Astrocyte (in vitro differentiated cells and primary cell): Measurements from ENCODE around the gene AGTR1. TPM values are rescaled to one million over a fixed set of nuclear protein-coding genes. Genes with fewer than 3 reads are reported as not detected.
"Not testable (repeated sequence)": the region's sequence is repeated elsewhere in the genome, so short reads cannot be mapped to it uniquely, and the experiment has no call there.

ENCODE experiments used
- DNase-seq: peaks from one replicate; pipeline ENCODE4 v3.0.0-alpha.2; 2010; ENCODE audit warnings: low read depth
- FAIRE-seq: peaks from 2 replicates; lab custom pipeline; 2011; peaks lifted over from hg19 to GRCh38; lab: Jason Lieb, UNC
- H2AFZ ChIP-seq: 2 replicates; pipeline ENCODE4 v1.6.0; 2012; ENCODE audit warnings: low read depth, low read length, inconsistent platforms
- H3K27ac ChIP-seq: 2 replicates; pipeline ENCODE4 v1.5.1; 2011; ENCODE audit warnings: low read depth, low read length, inconsistent platforms
- H3K27me3 ChIP-seq: 2 replicates; pipeline ENCODE4 v1.6.0; 2011; ENCODE audit warnings: low read length, inconsistent platforms; ENCODE audit not compliant: insufficient read depth
- H3K36me3 ChIP-seq: 2 replicates; pipeline ENCODE4 v1.5.1; 2011; ENCODE audit warnings: low read length, inconsistent platforms; ENCODE audit not compliant: insufficient read depth
- H3K4me1 ChIP-seq: 2 replicates; pipeline ENCODE4 v1.5.1; 2011; ENCODE audit warnings: low read length, inconsistent platforms; ENCODE audit not compliant: insufficient read depth
- H3K4me2 ChIP-seq: 2 replicates; pipeline ENCODE4 v1.6.0; 2012; ENCODE audit warnings: low read length, inconsistent platforms
- H3K4me3 ChIP-seq: 2 replicates; pipeline ENCODE4 v1.5.1; 2011; ENCODE audit warnings: low read depth, mild to moderate bottlenecking, low read length, inconsistent platforms; ENCODE audit not compliant: insufficient read depth
- H3K79me2 ChIP-seq: 2 replicates; pipeline ENCODE4 v1.6.0; 2012; ENCODE audit warnings: mild to moderate bottlenecking, low read length, inconsistent platforms; ENCODE audit not compliant: insufficient read depth
- H3K9ac ChIP-seq: 2 replicates; pipeline ENCODE4 v1.6.0; 2012; ENCODE audit warnings: mild to moderate bottlenecking, low read length, inconsistent platforms
- H3K9me3 ChIP-seq: 2 replicates; pipeline ENCODE4 v1.5.1; 2012; ENCODE audit warnings: low read depth, mild to moderate bottlenecking, low read length, inconsistent platforms; ENCODE audit not compliant: insufficient read depth
- H4K20me1 ChIP-seq: 2 replicates; pipeline ENCODE4 v1.6.0; 2012; ENCODE audit warnings: low read length, inconsistent platforms; ENCODE audit not compliant: insufficient read depth
- H3K27ac Mint-ChIP-seq: one replicate; pipeline ENCODE4 v1.8.0; 2021; ENCODE audit warnings: mild to moderate bottlenecking, mixed read lengths; ENCODE audit not compliant: unreplicated experiment
- H3K27me3 Mint-ChIP-seq: one replicate; pipeline ENCODE4 v1.8.0; 2021; ENCODE audit warnings: low read depth, mixed read lengths; ENCODE audit not compliant: unreplicated experiment
- H3K36me3 Mint-ChIP-seq: one replicate; pipeline ENCODE4 v1.8.0; 2021; ENCODE audit warnings: low read depth, mixed read lengths; ENCODE audit not compliant: unreplicated experiment
- H3K4me1 Mint-ChIP-seq: one replicate; pipeline ENCODE4 v1.8.0; 2021; ENCODE audit warnings: low read depth, mixed read lengths; ENCODE audit not compliant: unreplicated experiment
- H3K4me3 Mint-ChIP-seq: one replicate; pipeline ENCODE4 v1.8.0; 2021; ENCODE audit warnings: mild to moderate bottlenecking, moderate library complexity, mixed read lengths; ENCODE audit not compliant: unreplicated experiment
- H3K9me3 Mint-ChIP-seq: one replicate; pipeline ENCODE4 v1.8.0; 2021; ENCODE audit warnings: mild to moderate bottlenecking, mixed read lengths; ENCODE audit not compliant: unreplicated experiment
- CTCF ChIP-seq: IDR thresholded peaks from 2 replicates; pipeline ENCODE4 v1.5.1; 2011; ENCODE audit warnings: low read depth, mild to moderate bottlenecking, inconsistent platforms, low read length, moderate library complexity; ENCODE audit not compliant: insufficient read depth
- EZH2 ChIP-seq: IDR thresholded peaks from 2 replicates; pipeline ENCODE4 v1.6.1; 2012; ENCODE audit warnings: mild to moderate bottlenecking, low read length, inconsistent platforms; ENCODE audit not compliant: insufficient read depth
- total RNA-seq: library from RNA; stranded (reverse); gene quantifications from 2 replicates; pipeline ENCODE4 v1.2.1, GENCODE V29; 2021

AGTR1 gene
- total RNA-seq, 1 donor from 2014 or later: 0.61 TPM

DNA sequence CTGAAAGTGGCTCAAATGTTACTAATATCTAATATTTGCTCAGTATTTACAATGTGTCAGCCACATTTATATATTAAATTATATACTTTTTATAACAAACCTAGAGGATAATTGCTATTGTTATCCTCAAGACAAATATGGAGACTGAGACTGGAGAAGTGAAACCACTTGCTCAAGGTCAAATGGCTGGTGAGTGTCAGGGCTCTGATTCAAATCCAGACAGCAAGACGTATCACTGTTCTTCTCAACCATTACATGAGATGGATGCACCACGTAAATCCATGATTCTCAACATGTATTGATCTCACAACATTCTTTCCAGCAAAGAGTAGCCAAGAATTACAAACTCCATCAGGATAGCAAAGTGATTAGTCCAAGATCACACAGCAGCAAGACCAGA lies 76.1 kb downstream of the AGTR1 start:
- Histone ChIP-seq H3K79me2 (no peaks in the 10 kb centered on the region), H3K36me3 (no peaks in the 10 kb centered on the region), H3K4me1 (no peaks in the 10 kb centered on the region), H3K4me2 (no peak overlapping the region), H3K9me3 (no peaks in the 10 kb centered on the region), H4K20me1 (no peaks in the 10 kb centered on the region), H3K4me3 (no peak overlapping the region), H3K27me3 (no peaks in the 10 kb centered on the region), H3K27ac (no peak overlapping the region), H3K9ac (no peak overlapping the region), H2AFZ (no peak overlapping the region)
- Mint-ChIP-seq H3K36me3 (no peaks in the 10 kb centered on the region), H3K4me3 (no peak overlapping the region), H3K9me3 (no peaks in the 10 kb centered on the region), H3K27me3 (no peaks in the 10 kb centered on the region), H3K27ac (no peak overlapping the region), H3K4me1 (peaks cover under 1% of the 10 kb centered on the region)
- no peak for DNase-seq
- FAIRE-seq: no peak
- no peak for TF ChIP-seq CTCF
- TF ChIP-seq EZH2: no peak

DNA sequence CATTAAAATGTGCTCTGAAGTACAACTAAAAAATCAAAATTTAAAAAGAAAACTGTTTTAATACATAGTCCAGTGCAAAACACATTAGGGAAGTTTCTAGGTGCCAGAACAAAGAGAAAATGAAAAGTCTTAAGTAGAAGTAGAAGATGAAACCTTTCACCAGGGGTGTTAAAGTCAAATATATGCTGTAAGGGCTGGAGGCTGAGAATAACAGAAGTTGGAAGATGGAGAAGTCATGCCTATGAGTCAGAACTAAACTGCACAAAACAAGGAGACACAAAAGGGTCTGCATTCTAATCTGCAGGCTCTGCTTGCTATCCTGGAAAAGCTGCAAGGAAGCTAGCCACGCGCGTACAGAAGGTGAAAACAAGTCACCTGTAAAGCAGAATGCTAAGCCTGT lies 81.2 kb downstream of the AGTR1 start:
- Histone ChIP-seq H3K79me2 (no peaks in the 10 kb centered on the region), H3K36me3 (no peaks in the 10 kb centered on the region), H3K27me3 (no peaks in the 10 kb centered on the region), H3K4me1 (no peaks in the 10 kb centered on the region), H3K4me2 (no peak overlapping the region), H2AFZ (no peak overlapping the region), H3K4me3 (no peak overlapping the region), H4K20me1 (no peaks in the 10 kb centered on the region), H3K9me3 (no peaks in the 10 kb centered on the region), H3K9ac (no peak overlapping the region), H3K27ac (no peak overlapping the region)
- no peak for FAIRE-seq
- peaks cover 2% of the 10 kb centered on the region for H3K27me3 Mint-ChIP-seq
- TF ChIP-seq CTCF (no peak), EZH2 (no peak)
- no peak overlapping the region for H3K4me3 Mint-ChIP-seq
- H3K27ac Mint-ChIP-seq: no peak overlapping the region
- no peaks in the 10 kb centered on the region for H3K36me3 Mint-ChIP-seq
- H3K4me1 Mint-ChIP-seq: peaks cover 4% of the 10 kb centered on the region
- DNase-seq: no peak
- no peaks in the 10 kb centered on the region for H3K9me3 Mint-ChIP-seq

GRCh38 chr3:148785026-148785425 lies 87.3 kb downstream of the AGTR1 start:
- H3K4me1 Mint-ChIP-seq, H3K9me3 Mint-ChIP-seq, H3K27me3 Mint-ChIP-seq, H2AFZ ChIP-seq, H3K9me3 ChIP-seq, H3K27ac Mint-ChIP-seq, DNase-seq, H3K36me3 ChIP-seq, H3K4me2 ChIP-seq, H3K27ac ChIP-seq, H3K4me3 Mint-ChIP-seq, H3K4me1 ChIP-seq, H3K36me3 Mint-ChIP-seq, H3K4me3 ChIP-seq, H3K27me3 ChIP-seq, FAIRE-seq, H4K20me1 ChIP-seq, H3K9ac ChIP-seq, H3K79me2 ChIP-seq: not testable (repeated sequence)

DNA sequence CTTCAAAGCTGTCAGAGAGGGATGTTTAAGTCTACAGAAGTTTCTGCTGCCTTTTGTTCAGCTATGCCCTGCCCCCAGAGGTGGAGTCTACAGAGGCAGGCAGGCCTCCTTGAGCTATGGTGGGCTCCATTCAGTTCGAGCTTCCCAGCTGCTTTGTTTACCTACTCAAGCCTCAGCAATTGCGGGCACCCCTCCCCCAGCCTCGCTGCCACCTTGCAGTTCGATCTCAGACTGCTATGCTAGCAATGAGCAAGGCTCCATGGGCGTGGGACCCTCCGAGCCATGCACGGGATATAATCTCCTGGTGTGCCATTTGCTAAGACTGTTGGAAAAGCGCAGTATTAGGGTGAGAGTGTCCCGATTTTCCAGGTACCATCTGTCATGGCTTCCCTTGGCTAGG lies 88.5 kb downstream of the AGTR1 start:
- H3K27ac Mint-ChIP-seq, H3K4me1 ChIP-seq, H3K9me3 Mint-ChIP-seq, H3K36me3 Mint-ChIP-seq, H3K36me3 ChIP-seq, H3K27me3 ChIP-seq, H3K4me3 ChIP-seq, FAIRE-seq, DNase-seq, H3K9ac ChIP-seq, H3K27ac ChIP-seq, H3K4me2 ChIP-seq, H3K4me1 Mint-ChIP-seq, H3K79me2 ChIP-seq, H3K27me3 Mint-ChIP-seq, H2AFZ ChIP-seq, H3K9me3 ChIP-seq, H4K20me1 ChIP-seq, H3K4me3 Mint-ChIP-seq: not testable (repeated sequence)
